Measurements from ENCODE around the gene GRM2. TPM values are rescaled to one million over a fixed set of nuclear protein-coding genes. Genes with fewer than 3 reads are reported as not detected.

GRM2 gene
- total RNA-seq, 1 experiment from 2014 or later = 1.9 TPM

GRCh38 chr3:51718547-51719409 lies 11.9 kb downstream of the GRM2 start:
- no CpG with 5 or more reads among the region's 16 CpGs for whole genome bisulfite sequencing (ENCODE audit: extremely low coverage, insufficient read length, low lambda C conversion rate)
- H2AK5ac ChIP-seq (ENCODE audit: insufficient read length, low read length) = no peak overlapping the region
- H2BK20ac ChIP-seq (ENCODE audit: low read depth, low read length, poor library complexity, severe bottlenecking) = no peak overlapping the region
- H3K79me2 ChIP-seq (ENCODE audit: insufficient read depth, low read length) = no peaks in the 10 kb centered on the region
- Mint-ChIP-seq H3K4me1 (peaks cover 18 to 28% of the 10 kb centered on the region in 2 experiments), H3K4me3 (no peak overlapping the region), H3K27me3 (ENCODE audit: low read depth) (peaks cover 4% of the 10 kb centered on the region; the same call in 1 of the 2 replicates), H3K36me3 (ENCODE audit: insufficient read depth in 1 of 3, low read depth in 3 of 3) (peaks cover 0 to 10% (median 4%) of the 10 kb centered on the region in 3 experiments; a peak in 3 of 7 replicates), H3K27ac (no peak overlapping the region; a peak in 2 of 7 replicates), H3K9me3 (no peaks in the 10 kb centered on the region; a peak in 1 of 5 replicates)
- no peaks in the 10 kb centered on the region for H3K9me3 ChIP-seq (ENCODE audit: control insufficient read depth, low read depth, low read length)
- H3K23ac ChIP-seq (ENCODE audit: insufficient read length, low read depth, low read length) = no peak overlapping the region
- H2AFZ ChIP-seq (ENCODE audit: low read length) = no peak overlapping the region
- peak; percentile 96 for TF ChIP-seq CTCF (conservative IDR thresholded peaks at IDR 0.05)
- no peaks in the 10 kb centered on the region for H3K27me3 ChIP-seq (ENCODE audit: insufficient read depth, low read length)
- peak; percentile 92 for DNase-seq
- H3K56ac ChIP-seq (ENCODE audit: insufficient read length, low read depth, low read length) = no peak overlapping the region
- H4K20me1 ChIP-seq (ENCODE audit: control insufficient read depth, insufficient read depth, insufficient read length) = no peaks in the 10 kb centered on the region
- H4K8ac ChIP-seq (replicated peaks; ENCODE audit: insufficient read length, low read depth, low read length) = no peak overlapping the region
- no peak overlapping the region for H4K5ac ChIP-seq (ENCODE audit: insufficient read length, low read depth, low read length)
- no peak overlapping the region for H2BK12ac ChIP-seq (ENCODE audit: insufficient read length, low read depth, low read length)
- no peak overlapping the region for H3T11ph ChIP-seq (ENCODE audit: low read length)
- H3K4ac ChIP-seq (ENCODE audit: low read depth, low read length) = no peak overlapping the region
- no peak overlapping the region for H3K18ac ChIP-seq (ENCODE audit: insufficient read length, low read depth, low read length)
- H2BK120ac ChIP-seq (ENCODE audit: low read depth, low read length, poor library complexity, severe bottlenecking) = no peak overlapping the region
- no peak overlapping the region for H4K91ac ChIP-seq (ENCODE audit: insufficient read length, low read depth, low read length)
- no peaks in the 10 kb centered on the region for H3K23me2 ChIP-seq (ENCODE audit: insufficient read length, low read depth, low read length, poor library complexity, severe bottlenecking)
- no peak overlapping the region for H2BK5ac ChIP-seq (ENCODE audit: insufficient read length, low read length)
- peaks cover 3% of the 10 kb centered on the region; the same call in 1 of the 2 replicates for H3K4me1 ChIP-seq (ENCODE audit: insufficient read depth, low read length)
- H3K9ac ChIP-seq (ENCODE audit: extremely low read depth, insufficient read length, low read length) = no peak overlapping the region
- no peak overlapping the region for H2BK15ac ChIP-seq (ENCODE audit: low read depth, low read length)
- H3K27ac ChIP-seq (ENCODE audit: insufficient read length, low read depth, low read length) = no peak overlapping the region
- H3K4me2 ChIP-seq (ENCODE audit: insufficient read depth, insufficient read length, low read length) = no peak overlapping the region
- H3K14ac ChIP-seq (ENCODE audit: insufficient read depth, low read length) = no peak overlapping the region
- no peaks in the 10 kb centered on the region for H3K79me1 ChIP-seq (ENCODE audit: insufficient read depth, low read depth, low read length, poor library complexity, severe bottlenecking)
